IPS-11a (cell line): Measurements from ENCODE around the gene COL3A1.

Experiments
- H3K4me3 ChIP-seq: one replicate; pipeline ENCODE4 v1.5.1; 2013; ENCODE audit warnings: low read depth, low read length, control low read depth

COL3A1 gene

DNA sequence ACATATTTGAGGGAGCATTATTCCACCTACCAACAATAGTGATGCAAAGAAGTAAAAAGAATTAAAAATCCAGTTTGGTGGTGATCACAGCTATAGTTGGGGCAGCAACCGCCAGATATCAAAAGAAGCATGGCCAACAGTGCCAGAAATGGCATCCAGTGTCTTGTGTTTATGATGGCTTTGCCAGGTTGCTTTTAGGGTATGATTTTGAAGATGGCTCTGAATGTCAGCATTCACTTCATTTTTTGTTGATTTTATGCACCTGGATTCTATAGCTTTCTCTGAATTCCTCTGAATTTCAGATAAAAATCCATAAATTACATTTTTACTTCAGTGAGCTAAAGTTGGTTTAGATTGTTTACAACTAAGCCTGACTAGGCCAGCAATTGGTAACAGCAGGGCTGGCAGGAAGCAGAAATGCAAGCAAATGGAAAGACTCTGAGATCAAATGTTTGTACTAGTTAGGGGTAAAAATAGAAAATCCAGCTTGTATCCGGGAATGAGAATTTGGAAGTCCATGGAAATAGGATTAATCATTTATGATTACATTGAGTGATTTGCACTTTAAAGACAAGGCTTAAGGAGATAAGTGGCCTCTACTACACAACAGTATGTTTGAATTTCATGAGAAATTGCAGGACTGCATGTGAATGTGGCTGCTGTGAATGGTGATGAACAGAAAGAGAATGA, 40.4 kb downstream of the COL3A1 start:
- no peak overlapping the region for H3K4me3 ChIP-seq

DNA sequence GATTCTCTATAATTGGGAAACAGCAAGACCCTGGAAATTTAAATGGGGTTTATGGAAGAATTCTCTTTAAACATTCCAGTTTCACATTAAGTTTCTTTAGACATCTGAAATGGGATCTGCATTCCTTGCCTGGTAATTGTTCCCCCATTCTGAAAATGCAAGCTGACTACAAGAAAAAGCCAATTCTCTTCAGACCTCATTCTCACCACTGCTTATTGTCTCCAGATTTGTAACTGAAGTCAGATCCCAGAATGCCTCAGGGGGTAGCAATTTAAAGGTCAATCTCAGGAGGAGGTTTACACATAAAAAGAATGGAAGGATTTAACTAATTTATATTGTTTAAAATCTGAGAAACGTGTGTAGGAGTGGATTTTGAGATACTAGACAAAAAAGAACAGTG, 41.2 kb downstream of the COL3A1 start:
- H3K4me3 ChIP-seq: no peak overlapping the region

DNA sequence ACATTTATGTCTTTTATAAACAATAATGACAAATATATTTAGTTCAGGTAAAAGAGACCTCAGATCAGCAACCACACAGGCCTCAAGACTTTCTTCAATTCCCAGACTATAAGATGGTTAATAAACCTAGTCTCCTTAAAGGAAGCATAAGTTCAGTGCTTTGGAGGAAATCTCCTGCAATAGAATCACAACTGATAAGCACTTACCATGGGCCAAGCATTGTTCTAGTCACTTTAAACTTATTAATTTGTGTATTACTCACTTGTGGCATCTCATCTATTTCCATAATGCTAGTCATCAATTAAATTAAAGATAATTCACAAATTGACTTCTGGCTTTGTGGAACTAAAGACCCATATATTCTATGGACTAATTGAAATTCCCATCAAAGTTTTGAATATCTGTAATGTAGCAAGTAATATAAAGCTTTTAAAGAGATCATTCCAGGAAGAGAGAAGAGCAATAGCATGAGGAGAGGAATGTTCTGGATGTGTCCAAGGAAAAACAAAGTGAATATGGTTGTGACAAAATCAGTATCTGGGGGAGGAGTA, 42.2 kb downstream of the COL3A1 start:
- H3K4me3 ChIP-seq: no peak overlapping the region

DNA sequence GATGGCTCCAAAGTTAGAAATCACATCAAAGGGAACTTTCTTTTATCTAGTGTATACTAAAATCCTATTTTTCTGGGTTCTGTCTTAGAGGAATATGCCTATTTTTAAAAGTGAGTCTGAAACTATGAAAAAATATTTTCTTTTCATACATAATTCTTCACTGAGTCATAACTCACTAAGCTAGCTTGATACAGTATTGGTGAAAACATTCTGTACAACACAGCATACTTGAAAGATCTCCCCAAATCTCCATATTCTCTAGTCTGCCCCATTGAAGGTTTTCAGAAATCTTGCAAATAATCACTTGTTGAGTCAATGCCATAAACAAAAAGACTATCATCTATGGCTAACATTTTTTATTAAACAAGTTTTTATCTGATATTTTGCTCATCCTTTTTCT, 44.5 kb downstream of the COL3A1 start:
- H3K4me3 ChIP-seq: no peak overlapping the region

GRCh38 chr2:189020179-189020578, 46.0 kb downstream of the COL3A1 start:
- H3K4me3 ChIP-seq: no peak overlapping the region

DNA sequence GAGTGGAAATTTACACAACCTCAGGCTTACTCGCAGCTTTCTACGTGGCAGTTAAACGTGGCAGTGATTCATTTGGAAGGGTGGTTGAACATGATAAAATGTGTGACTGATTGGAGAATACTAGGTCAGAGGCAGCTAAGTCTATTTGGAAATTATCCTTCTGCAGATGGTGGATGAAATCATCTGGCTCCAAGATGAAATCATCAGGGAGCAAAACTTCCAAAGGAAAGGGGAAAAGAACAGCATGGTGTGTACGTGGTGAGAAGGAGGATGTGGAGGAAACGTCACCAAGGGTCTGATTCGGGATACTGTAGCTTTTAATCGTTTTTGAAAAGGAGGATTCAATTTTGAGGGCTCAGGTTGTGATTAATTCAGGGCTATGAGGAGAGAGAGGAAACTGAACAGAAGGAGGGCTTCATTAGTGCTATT, 47.9 kb downstream of the COL3A1 start:
- H3K4me3 ChIP-seq: no peak overlapping the region

DNA sequence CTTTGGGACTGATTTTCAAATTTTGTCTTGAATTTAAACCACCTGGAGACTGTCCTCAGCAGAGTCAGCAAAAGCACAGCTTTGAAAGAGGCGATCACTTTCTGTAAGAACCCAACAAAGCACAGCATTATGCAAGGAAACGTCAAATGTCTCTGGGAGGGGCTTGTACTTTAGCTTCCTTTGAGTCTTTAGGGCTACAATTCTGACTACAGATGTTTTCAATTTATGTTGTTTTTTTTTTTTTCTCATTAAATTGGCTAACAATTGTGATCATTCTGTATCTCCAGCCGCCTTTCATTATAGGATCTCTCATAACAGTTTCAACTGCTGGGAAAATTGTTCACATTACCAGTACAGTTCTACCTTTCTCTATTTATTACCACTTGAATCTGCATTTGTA, 48.3 kb downstream of the COL3A1 start:
- H3K4me3 ChIP-seq: no peak overlapping the region

- H3K4me3 ChIP-seq: no peak overlapping the region
Observed at GRCh38 chr2:189024901-189025618, 50.9 kb downstream of the COL3A1 start.

DNA sequence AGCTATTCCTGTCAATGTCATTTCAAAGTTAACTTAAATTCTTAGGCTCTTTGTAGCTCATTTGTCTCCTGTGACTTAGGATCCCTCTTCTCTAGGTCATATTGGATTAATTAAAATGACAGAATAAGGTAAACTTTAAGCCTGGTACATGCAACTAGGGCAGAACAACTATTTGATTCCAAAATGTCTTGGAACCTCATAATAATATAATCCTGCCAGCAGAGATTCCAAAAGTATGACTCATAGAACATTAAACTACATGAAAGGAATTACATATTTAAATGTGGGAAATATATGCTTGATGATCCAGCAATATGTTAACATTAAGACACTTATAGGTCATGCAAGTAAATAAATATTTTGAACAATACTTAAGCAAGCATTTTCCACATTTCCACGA, 63.3 kb downstream of the COL3A1 start:
- H3K4me3 ChIP-seq: no peak overlapping the region

- H3K4me3 ChIP-seq: no peak overlapping the region
Observed at GRCh38 chr2:189045836-189046235, 71.7 kb downstream of the COL3A1 start.

DNA sequence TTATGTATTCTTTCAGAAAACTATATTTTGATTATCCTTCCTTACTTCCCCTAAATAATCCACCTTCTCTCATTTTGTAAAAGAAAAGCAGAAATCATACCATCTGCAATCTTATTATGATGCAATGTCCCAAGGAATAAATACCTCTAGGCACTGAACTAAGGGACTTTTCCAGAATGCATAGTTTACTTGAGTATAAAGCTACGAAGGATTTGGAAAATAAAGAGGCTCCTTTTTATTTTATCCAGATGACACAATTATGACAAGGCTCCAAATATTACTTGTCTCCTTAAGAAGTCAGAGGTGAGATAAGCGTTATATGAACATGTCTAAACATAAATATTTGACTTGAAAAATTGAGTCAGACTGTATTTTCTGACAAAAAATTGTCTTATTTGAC, 72.1 kb downstream of the COL3A1 start:
- H3K4me3 ChIP-seq: no peak overlapping the region

- H3K4me3 ChIP-seq: no peak overlapping the region
Observed at GRCh38 chr2:189047171-189047888, 73.2 kb downstream of the COL3A1 start.

DNA sequence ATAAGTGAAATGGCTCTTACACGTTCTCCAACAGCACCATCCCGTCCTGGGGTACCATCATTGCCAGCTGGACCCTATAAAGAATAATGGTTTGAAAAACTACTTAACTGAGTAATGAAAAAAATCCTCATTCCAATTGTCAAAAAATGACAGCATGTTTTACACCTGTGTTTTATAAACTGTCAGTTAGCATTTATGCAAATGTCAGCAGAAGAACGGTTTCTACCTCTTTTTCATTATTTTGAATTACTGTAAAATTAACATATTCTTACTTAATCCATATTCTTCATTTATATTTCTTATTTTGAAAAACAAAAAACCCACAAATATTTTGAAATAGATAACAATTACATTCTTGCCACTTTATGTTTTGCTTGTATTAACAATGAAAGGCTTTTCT, 74.0 kb downstream of the COL3A1 start:
- H3K4me3 ChIP-seq: no peak overlapping the region

DNA sequence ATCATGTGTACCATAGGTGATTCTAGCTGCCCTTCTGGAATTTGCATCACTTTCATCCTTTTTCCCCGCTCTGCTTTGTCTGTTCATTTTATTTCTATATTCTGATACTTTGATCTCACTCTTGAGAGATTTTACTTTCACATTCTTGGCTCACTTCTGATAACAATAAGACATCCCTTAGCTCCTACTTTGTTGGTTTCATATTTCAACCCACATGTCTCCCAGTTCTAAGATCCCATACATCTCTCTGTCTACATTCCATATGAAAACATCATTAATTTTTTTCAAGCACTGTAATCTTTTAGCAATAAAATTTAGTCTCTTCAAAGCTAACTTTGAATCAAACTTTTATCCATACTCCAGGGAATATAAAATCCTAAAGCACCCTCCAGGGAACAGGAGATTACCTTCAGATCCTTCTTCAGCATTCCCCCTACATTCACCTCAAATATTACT, 75.6 kb downstream of the COL3A1 start:
- H3K4me3 ChIP-seq: no peak overlapping the region

DNA sequence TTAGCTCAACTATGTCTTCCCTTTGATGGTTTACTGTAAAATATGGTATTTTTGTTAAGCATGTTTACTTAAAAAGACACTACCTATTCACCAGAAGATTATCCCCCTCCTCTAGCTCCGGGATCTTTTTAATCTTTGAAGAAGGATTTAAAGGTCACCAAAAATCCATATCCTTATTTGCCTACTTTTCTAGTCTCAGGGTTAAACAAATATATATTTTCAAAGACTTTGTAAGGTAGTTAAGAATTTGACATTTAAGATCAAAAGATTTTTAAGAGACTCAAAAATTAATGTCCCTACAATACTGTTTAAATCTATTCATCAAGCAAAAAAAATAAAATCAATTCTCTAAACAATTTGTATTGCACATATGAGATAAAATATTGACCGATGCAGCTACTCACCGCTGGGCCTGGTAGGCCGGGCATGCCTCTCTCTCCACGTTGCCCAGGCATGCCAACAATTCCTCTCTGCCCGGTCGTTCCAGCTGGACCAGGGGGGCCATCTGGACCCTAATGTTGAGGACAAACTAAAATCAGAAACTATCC, 76.1 kb downstream of the COL3A1 start:
- H3K4me3 ChIP-seq: no peak overlapping the region

- no peak overlapping the region for H3K4me3 ChIP-seq
Observed at GRCh38 chr2:189056200-189057106, 82.3 kb downstream of the COL3A1 start.

DNA sequence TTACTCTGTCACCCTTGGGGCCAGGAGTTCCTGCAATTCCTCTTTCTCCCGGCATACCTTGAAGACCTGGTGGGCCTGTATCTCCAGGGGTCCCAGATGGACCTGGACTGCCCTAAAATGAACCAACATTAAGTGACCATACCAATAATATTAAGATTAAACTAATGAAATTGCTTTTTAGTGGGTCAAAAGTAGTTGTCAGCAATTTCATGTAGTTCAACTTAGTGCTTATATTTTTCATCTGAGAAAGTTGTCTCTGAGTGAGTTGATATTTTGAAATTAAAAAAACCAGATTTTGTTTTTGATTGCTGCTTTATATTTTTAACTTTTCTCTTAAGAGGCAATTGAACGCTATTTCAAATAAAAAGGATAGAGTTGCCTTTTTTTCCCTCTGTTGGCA, 83.1 kb downstream of the COL3A1 start:
- H3K4me3 ChIP-seq: no peak overlapping the region

DNA sequence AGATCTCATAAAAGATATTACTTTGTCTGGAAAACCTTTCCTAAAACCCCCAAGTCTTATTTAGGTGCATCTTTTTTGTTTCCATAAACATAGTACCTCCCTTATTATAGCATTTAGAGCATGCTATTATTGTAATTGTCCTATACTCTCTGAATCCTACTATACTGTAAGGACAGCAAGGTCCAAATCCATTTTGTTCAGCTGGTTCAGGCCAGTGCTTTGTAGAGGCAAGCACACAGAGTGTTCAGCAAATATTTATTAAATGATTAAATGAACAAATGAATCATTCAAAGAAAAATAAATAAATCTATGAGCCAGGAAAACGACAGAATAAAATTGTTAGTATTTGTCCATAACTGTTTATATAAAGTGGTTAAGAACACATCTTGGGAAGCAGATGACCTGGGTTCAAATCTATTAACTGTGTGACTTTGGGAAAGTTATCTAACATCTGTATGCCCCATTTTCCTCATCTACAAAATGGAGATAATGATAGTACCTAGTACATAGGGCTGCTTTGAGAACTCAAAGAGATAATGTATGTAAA, 86.0 kb downstream of the COL3A1 start:
- H3K4me3 ChIP-seq: no peak overlapping the region
